T47D (cell line): ENCODE results near the gene EFR3B.
"Not testable (repeated sequence)": the region's sequence is repeated elsewhere in the genome, so short reads cannot be mapped to it uniquely, and the experiment has no call there.

ENCODE experiments used
- DNase-seq, 2 experiments: peaks; one replicate each; pipeline versions ENCODE4 v3.0.0 to v3.0.0-alpha.2; 2011 to 2012; ENCODE audit warnings: low read depth in 1 of 2, low spot score in 1 of 2
- JUND ChIP-seq: IDR thresholded peaks from 2 replicates; pipeline ENCODE4 v1.6.1; 2012; ENCODE audit warnings: low read depth
- in situ Hi-C: cut with HindIII; loops from 2 replicates; pipeline ENCODE4 v1.10.0; 2016; ENCODE audit warnings: low sequenced_read_pairs, low pct_unique_long_range_greater_than_20kb

The EFR3B gene

GRCh38 chr2:25041928-25042320, at the start of gene EFR3B:
Gene EFR3B (plus strand): TSS chr2:25042076. CDS start chr2:25042313, 237 bp downstream.
- TF ChIP-seq JUND, result no peak
- DNase-seq, result peak; percentile 82 to 95
- in situ Hi-C loops, result no loop called here

- no peak for DNase-seq
- in situ Hi-C loops, result no loop called here
- TF ChIP-seq JUND, result no peak
Observed at GRCh38 chr2:24993406-24994145, 48.3 kb upstream of the EFR3B start.

DNA sequence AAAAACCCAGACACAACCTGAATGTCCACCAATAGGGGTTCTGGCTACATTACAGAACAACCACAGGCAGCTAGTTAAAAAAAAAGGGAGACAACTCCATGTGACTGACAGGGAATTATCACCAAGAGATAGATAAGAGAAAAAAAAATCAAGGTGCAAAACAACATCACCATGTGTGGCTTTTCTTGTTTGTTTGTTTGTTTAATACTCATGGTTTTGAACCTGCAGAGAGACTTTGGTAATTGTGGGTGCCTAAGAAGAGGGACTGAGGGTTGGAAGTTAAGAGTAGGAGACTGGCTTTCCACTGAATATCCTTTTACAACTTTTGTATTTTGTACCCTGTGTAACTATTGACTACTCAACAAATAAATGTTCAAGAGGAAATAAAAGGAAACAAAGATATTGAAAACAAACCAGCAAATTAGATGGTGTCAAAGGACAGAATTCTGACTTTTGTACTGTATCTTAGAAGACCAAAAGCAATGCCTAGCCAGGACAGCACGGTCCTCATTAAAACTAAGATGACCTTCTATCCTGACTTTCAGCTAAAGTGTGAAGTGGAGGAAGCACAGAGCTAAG, 47.6 kb upstream of the EFR3B start:
- TF ChIP-seq JUND, result no peak
- in situ Hi-C loops, result no loop called here
- DNase-seq, result no peak

- DNase-seq, in situ Hi-C loops: not testable (repeated sequence)
Observed at GRCh38 chr2:24999097-24999496, 42.8 kb upstream of the EFR3B start.

DNA sequence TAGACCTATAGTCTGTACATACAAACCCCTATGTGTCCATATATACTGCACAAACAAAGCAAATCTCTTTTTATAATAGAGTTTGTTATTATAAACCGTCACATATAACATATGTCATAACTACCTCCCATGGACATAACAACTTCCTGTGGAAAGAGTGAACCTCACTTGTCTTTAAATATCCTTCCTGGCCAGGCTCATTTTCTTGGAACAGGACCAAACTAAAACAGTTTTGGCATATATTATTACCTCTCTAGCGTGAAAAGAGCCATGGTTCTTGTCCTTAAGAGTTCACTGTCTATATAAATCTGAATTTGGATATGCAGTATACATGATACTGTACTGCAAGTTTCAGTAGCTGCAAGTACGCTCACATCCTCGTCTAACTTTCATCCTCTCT, 41.8 kb upstream of the EFR3B start:
- in situ Hi-C loops, result no loop called here
- TF ChIP-seq JUND, result no peak
- no peak for DNase-seq

GRCh38 chr2:25000503-25001324, 41.2 kb upstream of the EFR3B start:
- TF ChIP-seq JUND, result no peak
- DNase-seq, result no peak
- in situ Hi-C loops, result no loop called here

GRCh38 chr2:25001325-25001637, 40.6 kb upstream of the EFR3B start:
- no peak for TF ChIP-seq JUND
- in situ Hi-C loops, result no loop called here
- no peak for DNase-seq

GRCh38 chr2:25002066-25002465, 39.8 kb upstream of the EFR3B start:
- TF ChIP-seq JUND, result no peak
- no peak for DNase-seq
- in situ Hi-C loops, result no loop called here

- peak; percentile 1 to 31 for DNase-seq
- TF ChIP-seq JUND, result no peak
- in situ Hi-C loops, result no loop called here
Observed at GRCh38 chr2:25009954-25010353, 31.9 kb upstream of the EFR3B start.

GRCh38 chr2:25011342-25011741, 30.5 kb upstream of the EFR3B start:
- DNase-seq, result not testable (repeated sequence)

GRCh38 chr2:25014631-25015030, 27.2 kb upstream of the EFR3B start:
- TF ChIP-seq JUND, result no peak
- in situ Hi-C loops, result no loop called here
- no peak for DNase-seq

More at GRCh38 chr2:25011342-25011741, 30.5 kb upstream of the EFR3B start:
- in situ Hi-C loops, result not testable (repeated sequence)

DNA sequence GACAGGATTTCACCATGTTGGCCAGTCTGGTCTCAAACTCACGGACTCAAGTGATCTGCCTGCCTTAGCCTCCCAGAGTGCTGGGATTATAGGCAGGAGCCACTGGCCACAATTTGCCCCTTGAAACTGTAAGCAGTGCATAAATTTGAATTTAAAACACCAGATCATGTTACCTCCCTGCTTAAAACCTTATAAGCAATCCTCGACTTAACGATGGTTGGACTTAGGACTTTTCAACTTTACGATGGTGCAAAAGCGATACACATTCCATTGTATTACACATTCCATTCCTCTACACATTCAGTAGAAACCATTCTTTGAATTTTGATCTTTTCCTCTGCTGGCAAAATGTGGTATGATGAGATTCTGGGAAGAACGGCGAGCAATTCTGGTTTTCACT, 23.2 kb upstream of the EFR3B start:
- in situ Hi-C loops, result no loop called here
- no peak for TF ChIP-seq JUND
- DNase-seq, result no peak

- no peak for TF ChIP-seq JUND
- DNase-seq, result no peak
- in situ Hi-C loops, result no loop called here
Observed at GRCh38 chr2:25021791-25022362, 20.0 kb upstream of the EFR3B start.
